NCI-H446 (cell line): Measurements from ENCODE around the gene LITAFD.
A peak's percentile ranks its signal among the peaks of the same experiment; 100 is the strongest.
"Not testable (repeated sequence)": the region's sequence is repeated elsewhere in the genome, so short reads cannot be mapped to it uniquely, and the experiment has no call there.

ENCODE experiments used
- DNase-seq, 2 experiments: peaks; one replicate each; lab custom pipeline; 2025; lab: John Stamatoyannopoulos, UW

The LITAFD gene

DNA sequence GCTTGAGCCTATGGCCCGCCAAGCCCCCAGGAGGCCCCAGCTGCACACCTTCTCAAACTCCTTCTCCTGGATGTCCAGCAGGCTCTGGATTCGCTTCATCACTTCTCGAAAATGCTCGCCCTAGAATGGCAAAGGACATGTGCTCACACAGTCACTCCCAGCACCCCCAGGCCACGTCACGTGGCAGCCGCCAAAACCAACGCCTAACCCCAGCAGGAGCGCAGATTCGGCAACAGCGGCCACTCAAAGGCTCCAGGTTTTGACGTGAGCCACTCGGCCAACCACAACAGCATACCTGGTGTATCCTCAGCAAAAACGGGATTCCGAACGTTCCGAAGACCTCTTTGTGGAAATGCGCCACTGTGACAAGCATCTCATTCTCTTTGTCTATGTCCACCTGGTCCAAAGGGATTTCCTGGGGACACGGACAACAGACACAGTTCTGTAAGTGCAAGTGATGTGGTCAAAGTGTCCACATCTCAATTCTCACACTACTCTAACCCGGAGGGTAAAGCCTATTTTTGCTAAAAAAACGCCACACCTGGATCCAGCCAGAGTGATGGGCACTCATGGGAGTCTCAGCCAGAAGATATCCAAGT lies 12.7 kb downstream of the LITAFD start:
- no peak for DNase-seq

DNA sequence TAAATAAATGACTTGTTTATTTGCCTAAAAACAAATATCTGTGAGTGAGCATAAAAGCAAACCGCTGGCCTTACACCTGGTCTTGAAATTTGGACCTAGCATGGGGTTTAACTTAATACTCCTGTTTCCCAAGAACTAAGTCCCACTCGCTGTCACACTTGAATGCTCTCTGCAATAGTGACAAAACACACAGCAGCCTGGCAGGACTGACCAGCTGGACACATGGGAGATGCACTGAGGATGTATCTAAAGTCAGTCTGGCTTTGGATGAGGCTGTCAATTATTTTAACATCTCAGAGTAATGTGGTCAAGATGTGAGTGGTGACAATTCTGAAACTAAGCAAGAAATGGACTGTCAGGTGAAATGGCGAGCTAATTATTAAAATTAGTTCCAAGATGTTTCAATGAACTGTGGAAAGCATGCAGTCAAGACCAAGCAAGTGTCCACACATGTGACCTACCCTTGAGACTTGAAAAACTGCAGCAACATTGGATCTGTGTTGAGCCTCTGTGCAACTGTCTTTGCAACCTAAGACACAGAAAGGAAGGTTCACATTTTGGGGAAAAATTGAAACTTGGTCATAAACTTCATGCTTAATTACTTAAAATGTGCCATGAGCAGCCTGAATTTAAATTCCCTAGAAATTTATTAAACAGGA lies 16.6 kb downstream of the LITAFD start:
- no peak for DNase-seq

DNA sequence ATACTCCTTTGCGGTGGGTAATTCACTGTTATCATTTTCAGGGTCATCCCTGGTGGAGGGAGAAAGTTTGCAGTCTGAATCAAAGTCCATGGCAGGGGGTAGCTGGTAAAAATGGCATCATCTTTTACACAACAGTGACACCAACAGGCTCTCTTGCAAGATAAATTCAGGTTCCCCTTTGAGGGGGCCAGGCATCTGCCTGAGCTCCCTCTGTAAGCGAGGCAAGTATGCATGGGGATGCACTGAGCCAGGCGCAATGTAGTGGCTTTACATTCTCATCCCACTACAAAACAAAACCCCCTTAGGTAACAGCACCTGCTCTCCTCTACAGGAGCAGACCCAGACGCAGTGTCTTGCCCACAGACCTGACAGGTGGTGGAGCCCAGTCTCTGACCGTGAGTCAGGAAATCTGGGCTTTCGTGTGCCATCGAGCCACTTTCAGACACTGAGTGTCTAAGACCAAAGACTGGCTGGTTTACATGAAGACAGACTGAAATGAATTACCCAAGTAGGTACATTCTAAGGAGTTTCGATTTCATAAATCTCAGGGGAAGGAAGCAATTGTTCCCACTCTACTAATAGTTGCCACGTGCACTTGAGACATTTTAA lies 17.7 kb downstream of the LITAFD start:
- DNase-seq: no peak

DNA sequence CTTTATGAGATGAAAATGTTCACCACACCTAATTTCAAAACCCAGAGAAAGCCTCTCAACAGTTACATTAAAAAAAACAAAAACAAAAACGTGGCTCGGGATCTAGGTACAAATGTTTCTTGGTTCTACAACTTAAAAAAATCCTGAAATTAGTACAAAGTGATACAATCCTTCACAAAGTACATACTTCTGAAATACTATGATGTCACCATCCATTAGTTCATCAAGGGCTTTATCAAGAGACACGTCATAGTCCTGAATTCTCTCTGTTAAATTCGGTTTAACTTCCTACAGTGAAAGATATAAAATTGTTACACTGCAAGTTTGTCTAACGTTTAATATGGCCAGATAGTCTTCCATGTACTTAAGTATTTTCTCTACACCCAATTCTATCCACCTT lies 18.2 kb downstream of the LITAFD start:
- no peak for DNase-seq

DNA sequence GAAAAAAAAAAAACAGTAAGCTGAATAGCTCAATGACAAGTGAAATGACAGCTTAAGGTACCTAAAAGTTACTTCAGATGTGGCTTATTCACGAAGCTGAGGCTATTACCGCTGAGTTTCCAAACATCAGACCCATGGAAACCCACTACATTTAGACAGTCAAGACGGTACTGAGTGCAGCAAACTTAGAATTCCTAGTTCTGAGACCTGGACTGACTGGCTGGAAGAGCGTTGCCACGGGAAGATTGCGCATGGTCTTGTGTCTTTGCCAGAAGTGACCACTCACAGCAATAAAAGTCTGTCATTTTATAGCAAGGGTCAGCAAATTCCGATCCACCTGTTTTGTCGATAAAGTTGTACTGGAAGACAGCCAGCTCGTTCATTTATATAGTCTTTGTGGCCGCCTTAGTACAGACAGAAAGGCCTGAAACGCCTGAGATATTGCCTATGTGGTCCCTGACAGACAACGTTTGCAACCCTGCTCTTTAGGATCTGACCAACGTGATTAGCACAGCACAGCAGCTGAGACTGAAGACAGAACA lies 19.2 kb downstream of the LITAFD start:
- DNase-seq: no peak

DNA sequence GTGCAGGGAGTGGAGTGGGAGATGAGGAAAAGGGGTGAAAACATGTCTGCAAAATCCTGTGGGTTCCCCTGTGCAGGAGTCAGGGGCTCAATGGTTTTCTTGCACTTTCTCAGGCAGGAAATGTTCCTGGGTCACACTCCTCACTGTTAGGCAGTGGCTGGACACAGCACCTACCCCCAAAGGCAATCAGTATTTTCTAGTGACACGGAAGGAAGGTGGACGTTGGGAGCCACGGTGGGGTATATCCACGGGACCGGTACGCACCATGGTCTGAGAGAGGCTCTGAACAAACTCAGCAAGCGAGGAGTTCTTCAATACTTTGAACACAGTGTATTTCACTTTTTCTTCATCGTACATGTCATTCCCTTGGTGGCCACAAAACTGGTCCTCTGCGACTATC lies 20.9 kb downstream of the LITAFD start:
- DNase-seq: no peak

DNA sequence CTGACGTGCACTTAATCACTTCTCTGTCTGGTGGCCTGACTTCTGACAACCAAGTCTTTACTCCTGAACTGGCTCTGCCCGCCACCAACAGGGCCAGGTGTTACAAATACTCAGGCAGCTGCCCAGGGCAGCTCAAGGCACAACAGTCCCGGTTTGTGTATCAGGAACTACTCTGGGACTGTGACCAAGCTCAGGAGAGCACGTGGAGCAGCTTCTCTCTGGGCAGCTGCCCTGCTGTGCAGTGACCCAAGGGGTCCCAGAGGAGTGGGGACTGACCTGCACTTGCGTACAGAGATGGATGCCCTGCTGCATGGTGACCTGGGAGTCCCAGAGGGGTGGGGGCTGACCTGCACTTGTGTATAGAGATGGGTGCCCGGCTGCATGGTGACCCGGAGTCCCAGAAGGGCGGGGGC lies 21.9 kb downstream of the LITAFD start:
- no peak for DNase-seq

DNA sequence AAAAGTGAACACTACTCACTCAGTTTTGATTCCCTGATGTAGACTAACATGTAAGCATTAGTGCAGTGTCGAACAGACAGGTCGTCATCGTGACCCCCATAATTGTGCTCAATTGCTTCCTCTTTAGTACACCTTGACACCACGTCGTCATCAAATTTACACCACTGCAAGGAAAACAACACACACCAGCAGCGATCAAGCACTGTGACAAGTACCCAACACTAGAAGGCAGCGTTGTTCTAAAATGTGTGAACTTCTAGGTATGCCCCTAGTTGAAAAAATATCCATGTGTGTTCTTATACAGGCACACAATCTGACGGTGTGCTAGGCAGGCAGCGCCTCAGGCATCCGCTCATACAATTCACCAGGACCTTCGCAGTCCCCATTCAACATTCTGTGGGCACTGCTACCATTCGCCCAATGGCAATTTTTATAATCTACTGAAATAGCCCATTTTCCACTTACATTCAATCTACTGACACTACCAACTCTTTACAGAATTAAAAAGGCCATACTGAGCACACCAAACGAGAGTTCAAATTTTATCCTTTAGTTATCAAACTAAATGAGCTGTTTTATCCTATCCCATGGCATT lies 23.1 kb downstream of the LITAFD start:
- DNase-seq: peak in 1 of 2 experiments; percentile 10

DNA sequence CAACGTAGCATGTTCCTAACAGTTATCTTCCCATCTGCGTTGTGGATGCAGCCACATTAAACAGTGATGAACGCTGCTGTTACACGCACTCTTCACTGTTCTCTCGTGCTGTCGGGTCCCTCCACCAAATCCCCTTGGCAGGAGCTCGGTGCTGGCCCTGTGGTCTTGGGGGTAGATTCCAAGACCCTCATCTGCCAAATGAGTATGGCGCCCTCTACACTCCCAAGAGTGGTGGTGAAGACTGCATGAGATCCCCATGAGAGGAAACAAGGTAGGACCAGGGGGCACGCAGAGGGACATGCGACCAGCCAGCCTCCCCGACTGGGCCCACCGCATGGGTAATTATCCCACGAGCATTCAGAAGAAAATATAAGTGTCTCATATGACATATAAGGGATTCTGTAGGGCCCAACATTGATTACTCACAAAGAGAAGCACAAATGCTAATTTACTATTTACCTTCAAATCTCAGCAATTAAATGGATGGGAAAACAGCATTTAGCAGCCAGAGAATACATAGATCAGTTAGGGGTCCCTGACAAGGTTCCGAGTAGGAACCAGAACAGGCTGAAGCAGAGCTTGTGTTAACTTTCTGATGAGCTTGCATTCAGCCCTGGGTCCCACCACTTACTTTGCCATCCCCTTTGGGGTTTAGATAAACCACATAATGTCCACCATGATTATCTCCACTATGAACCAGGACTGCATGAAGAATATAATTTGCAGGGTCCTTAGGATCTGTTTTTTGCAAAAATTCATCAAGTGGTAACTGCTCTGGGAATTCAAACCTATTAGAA lies 23.8 kb downstream of the LITAFD start:
- no peak for DNase-seq

DNA sequence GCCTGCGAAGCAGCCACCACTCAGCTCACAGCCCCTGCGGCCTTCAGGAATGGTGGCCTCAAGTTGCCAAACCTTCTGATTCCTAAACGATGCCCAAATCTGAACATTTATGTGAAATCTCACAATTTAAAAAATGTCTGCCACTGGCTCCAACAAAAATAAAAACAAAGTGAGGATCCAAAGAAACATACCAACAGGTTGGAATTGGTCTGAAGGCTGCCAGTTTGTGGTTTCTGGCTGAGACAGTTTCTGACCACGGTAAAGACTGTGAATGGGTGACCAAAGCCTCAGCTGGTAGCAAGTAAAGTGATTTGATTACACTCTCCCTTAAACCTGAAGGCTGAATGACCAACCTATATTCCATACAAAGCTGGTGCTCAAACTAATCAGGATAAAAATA lies 24.9 kb downstream of the LITAFD start:
- DNase-seq: no peak

DNA sequence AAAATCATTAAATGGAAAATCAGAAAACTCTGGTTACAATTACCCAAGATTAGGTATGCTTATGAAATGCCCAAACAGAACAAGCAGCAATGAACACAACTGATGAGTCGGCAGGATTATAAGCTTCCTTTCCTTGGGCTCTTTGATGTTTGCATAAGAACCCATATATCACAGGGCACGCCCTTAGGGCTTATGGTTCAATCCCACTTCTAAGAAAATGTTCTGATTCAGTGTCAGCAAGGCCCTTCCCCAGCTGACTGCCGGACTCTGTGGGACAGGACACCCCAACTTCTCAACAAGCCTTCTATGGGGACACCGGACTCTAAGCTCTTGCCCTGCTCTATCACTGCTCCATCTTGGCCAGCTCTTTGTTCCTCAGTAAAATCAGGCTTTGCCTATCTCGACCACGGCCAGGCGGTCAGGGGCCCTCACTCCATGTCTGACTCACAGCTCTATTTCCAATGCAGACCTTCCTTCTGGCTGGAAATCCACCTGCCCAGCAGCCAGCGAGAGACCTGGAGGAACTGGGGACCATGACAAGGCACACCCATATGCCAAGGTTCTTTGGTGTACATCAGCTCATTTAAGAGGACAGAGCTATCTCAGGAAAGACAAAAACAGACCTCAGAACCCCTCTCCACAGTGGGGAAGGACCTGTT lies 26.8 kb downstream of the LITAFD start:
- DNase-seq: no peak

DNA sequence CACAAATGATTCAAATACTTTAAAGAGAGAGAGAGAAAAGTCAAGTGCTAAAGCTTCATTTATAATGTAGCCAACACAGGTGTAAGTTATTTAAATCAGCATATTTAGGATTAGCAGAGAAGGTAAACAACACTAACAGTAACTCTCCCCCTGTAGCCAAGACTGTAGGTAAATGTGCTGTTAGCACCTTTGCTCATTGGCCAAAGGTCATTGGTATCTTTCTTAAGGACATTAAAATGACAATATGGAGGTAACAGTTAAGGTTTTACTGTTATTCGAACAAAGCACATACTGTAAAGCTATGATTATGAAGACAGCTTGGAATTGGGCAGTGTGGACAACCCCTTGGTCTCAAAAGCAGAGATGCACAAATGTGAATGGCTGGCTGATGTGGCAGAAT lies 28.7 kb downstream of the LITAFD start:
- no peak for DNase-seq

DNA sequence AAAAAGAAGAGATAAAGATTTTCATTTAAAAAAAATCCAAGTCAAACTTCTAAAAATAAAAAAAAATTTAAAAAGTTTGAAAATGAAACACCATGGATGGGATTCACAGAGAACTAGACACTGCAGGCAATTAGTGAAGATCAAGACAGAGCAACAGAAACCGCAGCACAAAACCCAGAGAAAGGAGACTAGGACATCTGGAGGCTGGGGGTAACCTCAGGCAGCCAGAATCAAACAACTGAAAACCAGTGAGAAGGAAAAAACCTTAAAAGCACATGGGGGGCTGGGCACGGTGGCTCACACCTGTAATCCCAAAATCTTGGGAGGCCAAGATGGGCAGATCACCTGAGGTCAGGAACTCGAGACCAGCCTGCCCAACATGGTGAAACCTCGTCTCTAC lies 30.6 kb downstream of the LITAFD start:
- DNase-seq: no peak

DNA sequence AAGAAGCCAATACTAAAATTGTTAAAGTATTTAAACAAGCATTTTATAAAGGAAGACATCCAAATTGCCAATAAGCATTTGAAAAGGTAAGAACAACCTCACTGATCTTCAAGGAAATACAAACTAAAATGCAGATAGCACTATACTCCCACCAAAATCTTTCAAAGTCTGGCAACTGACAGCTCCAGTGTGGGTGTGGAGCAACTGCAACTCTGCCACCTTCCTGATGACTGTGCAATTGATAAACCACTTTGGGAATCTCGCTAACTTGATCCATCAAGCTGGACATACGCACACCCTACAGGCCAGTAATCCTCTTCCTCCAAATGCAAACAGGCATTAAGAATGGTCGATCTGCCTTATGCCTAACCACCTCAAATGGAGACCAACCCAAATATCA lies 31.9 kb downstream of the LITAFD start:
- DNase-seq: no peak

DNA sequence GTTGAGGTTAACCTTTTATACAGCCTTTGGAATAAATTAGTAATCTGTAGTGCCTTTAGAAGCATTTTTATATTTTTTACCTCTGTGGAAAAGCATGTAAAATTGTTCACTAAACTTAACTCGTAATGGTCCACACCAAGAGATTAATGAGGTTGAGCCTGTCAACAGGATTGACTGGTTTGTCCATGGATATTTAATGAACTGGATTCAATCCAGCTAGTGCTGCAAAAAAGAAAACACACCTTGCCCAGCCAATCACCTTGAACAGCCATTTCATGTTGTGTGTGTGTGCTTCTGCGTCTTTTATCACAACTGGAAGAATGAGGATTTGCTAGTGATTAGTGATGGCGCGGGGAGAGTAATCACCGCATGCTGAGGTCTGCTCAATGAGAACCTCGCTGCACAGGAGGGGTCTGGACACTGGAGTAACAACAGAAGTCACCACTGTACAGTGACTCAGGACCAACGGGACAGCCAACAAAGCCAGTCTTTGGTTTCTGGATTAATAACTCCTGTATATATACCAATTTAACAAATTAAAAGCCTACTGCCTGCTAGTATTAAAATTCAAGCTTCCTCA lies 33.7 kb downstream of the LITAFD start:
- no peak for DNase-seq

DNA sequence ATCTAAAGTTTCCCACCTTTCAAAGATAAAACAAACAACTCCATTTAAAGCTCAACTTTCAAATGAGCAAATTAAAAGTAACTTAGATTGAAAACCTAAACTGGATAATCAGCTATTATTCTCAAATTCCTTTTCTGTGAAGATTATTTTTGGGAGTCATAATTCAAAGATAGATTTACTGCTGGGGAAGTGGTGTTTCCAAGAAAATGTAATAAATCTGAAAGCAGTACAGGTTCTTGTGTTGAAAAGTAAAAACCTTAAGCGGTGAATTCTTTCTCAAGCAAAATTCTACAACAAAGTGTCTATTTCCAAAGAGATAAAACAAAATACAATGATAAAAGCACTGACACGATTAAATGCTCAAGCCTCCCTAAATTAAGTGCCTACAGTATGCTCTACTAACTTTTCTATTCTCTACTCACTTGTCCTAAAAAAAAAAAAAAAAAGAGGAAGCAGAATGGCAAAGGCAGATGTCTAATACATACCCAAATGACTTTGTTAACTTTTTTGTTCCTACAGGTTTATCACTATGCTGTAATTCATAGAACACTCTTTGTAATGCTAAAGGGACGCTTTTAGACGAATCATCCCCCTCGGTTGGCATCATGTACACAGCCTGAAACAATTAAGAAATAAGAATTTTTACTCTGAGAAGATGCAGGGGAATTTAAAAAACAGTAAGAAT lies 34.5 kb downstream of the LITAFD start:
- no peak for DNase-seq

DNA sequence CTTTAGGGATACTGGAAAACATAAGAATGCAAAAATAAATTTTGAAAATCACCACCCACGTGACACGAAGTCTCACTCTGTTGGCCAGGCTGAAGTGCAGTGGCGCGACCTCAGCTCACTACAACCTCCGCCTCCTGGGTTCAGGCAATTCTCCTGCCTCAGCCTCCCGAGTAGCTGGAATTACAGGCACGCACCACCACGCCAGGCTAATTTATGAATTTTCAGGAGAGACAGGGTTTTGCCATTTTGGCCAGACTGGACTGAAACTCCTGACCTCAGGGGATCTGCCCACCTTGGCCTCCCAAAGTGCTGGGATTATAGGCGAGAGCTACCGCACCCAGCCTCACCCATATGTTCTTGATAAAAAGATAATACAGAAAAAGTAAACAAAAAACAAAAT lies 35.2 kb downstream of the LITAFD start:
- not testable (repeated sequence) for DNase-seq

DNA sequence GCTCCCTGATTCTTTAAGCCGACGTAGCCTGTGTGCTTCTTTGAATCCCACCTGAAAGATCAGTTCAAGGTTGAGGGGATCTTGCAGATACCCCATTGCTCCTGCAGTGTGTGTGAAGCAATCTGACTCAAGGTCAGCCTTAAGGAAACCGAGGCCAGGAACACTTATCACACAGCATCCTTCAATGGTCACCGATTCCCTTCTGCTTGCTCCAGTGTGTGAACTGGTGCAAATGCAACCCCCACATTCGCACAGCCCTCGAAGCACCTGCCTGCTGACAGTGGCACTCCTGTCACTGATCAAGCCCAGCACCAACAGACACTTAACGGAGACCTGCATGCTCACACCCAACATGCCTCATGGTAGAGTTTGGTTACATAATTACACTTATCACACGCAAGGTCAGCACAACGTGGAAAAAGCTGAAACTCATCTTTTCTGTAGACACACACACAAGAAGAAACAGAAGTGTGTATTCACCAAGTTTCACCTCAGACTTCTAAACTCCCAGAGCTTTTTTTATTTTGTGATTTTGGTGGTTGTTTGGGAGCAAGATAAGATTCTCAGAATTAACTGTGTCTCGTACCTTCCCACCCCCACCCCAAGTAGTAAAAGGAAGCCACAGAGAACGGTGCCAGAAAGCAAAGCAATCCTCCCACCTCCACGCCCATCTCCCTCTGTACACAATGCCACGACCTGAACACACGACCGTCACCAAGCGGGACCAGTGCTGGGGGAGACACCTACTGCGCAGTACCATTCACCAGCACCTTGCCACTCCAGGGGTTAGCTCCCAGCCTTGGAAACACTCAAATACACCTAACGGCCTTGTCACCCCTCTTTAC lies 37.2 kb downstream of the LITAFD start:
- DNase-seq: no peak

DNA sequence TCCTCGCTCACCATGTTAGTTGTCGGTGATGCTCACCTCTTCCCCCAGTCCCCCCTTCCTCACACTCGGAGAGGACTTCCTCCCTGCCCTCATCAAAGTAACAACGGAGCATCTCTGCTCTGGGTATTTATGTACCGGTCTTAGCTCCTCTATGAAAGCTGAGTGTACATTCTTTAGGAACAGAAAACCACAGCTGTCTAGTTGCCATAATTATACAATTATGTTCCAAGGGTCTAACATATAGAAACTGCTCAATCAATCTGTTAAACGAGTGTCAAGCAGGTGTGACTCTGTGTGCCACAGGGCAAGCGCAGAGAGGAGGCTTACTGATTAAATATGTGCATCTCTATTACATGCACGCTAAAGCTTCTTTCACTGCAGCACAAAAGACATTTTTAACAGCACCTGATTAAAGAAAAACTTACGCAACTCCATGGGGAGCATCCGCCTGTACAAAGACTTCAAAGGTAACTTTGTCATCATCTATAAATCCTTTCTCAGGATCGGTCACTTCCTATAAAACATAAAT lies 37.8 kb downstream of the LITAFD start:
- DNase-seq: no peak
